DMS 273 treated with DMSO at 0.1 percent for 48 hours (cell line): ENCODE data around the gene OPN4.

ENCODE experiments used
- DNase-seq: peaks from one replicate; lab custom pipeline; 2025; lab: John Stamatoyannopoulos, UW

OPN4 gene

GRCh38 chr10:86681047-86681446 lies 26.7 kb downstream of the OPN4 start:
- DNase-seq = no peak

- no peak for DNase-seq
These were observed 27.5 kb downstream of the OPN4 start for GRCh38 chr10:86681722-86682386.

GRCh38 chr10:86682675-86683074 lies 28.3 kb downstream of the OPN4 start:
- DNase-seq = no peak

- DNase-seq = no peak
These were observed 30.2 kb downstream of the OPN4 start for GRCh38 chr10:86684331-86685097.

- no peak for DNase-seq
These were observed 31.1 kb downstream of the OPN4 start for GRCh38 chr10:86685416-86685815.

GRCh38 chr10:86685893-86686632 lies 31.7 kb downstream of the OPN4 start:
- no peak for DNase-seq

- DNase-seq = no peak
These were observed 32.6 kb downstream of the OPN4 start for GRCh38 chr10:86686972-86687371.

- no peak for DNase-seq
These were observed 33.4 kb downstream of the OPN4 start for GRCh38 chr10:86687750-86688149.

- DNase-seq = peak; percentile 42
These were observed 34.1 kb downstream of the OPN4 start for GRCh38 chr10:86688398-86688921.

GRCh38 chr10:86689146-86689545 lies 34.8 kb downstream of the OPN4 start:
- no peak for DNase-seq

- no peak for DNase-seq
These were observed 35.9 kb downstream of the OPN4 start for GRCh38 chr10:86690231-86690630.

- DNase-seq = no peak
These were observed 36.3 kb downstream of the OPN4 start for GRCh38 chr10:86690657-86691084.

- no peak for DNase-seq
These were observed 37.1 kb downstream of the OPN4 start for GRCh38 chr10:86691333-86692022.

GRCh38 chr10:86692023-86692514 lies 37.7 kb downstream of the OPN4 start:
- DNase-seq = no peak

GRCh38 chr10:86692664-86693063 lies 38.3 kb downstream of the OPN4 start:
- DNase-seq = no peak

- no peak for DNase-seq
These were observed 38.9 kb downstream of the OPN4 start for GRCh38 chr10:86693275-86693674.

- no peak for DNase-seq
These were observed 39.5 kb downstream of the OPN4 start for GRCh38 chr10:86693721-86694369.

GRCh38 chr10:86698207-86698940 lies 44.0 kb downstream of the OPN4 start:
- DNase-seq = no peak

GRCh38 chr10:86699125-86699524 lies 44.8 kb downstream of the OPN4 start:
- no peak for DNase-seq

GRCh38 chr10:86699541-86699940 lies 45.2 kb downstream of the OPN4 start:
- DNase-seq = no peak
